Thyroid gland (tissue), 4 donors: ENCODE data around the gene TAF1B. TPM values are rescaled to one million over a fixed set of nuclear protein-coding genes. Genes with fewer than 3 reads are reported as not detected.

Experiments used
- DNase-seq, 2 donors: peaks; one replicate each; pipeline ENCODE4 v3.0.0-alpha.2; 2019
- H3K27ac ChIP-seq, 3 donors: fragments of 200-600 bp; sonication (generic); 1 replicate in 2 of 3; 2 replicates in 1 of 3; pipeline ENCODE4 v1.5.1; 2016 to 2019; ENCODE audit warnings: mild to moderate bottlenecking in 1 of 3, moderate library complexity in 1 of 3
- H3K27me3 ChIP-seq: fragments of 200-600 bp; sonication (generic); one replicate; pipeline ENCODE4 v1.5.1; 2019
- H3K36me3 ChIP-seq, 2 donors: fragments of 200-600 bp; sonication (generic); one replicate each; pipeline ENCODE4 v1.5.1; 2016 to 2019
- H3K4me1 ChIP-seq, 2 donors: fragments of 200-600 bp; sonication (generic); one replicate each; pipeline ENCODE4 v1.5.1; 2017 to 2019
- H3K4me3 ChIP-seq, 3 donors: fragments of 200-600 bp; sonication (generic); replicated peaks in 1 of 3; 1 replicate in 2 of 3; 2 replicates in 1 of 3; pipeline ENCODE4 v1.5.1; 2016; ENCODE audit warnings: mild to moderate bottlenecking in 1 of 3
- H3K9me3 ChIP-seq: fragments of 200-600 bp; sonication (generic); one replicate; pipeline ENCODE4 v1.5.1; 2017
- CTCF ChIP-seq, 6 experiments: fragments of 200-600 bp in 3 of 6; fragments of 450-650 bp in 3 of 6; sonication (generic) in 3 of 6; IDR thresholded peaks; one replicate each; pipeline ENCODE4 v1.5.1; 2016 to 2019; ENCODE audit warnings: antibody characterized with exemption in 6 of 6, mild to moderate bottlenecking in 2 of 6, inconsistent platforms in 1 of 6, moderate library complexity in 1 of 6
- POLR2A ChIP-seq, 2 donors: fragments of 450-650 bp; IDR thresholded peaks; one replicate each; pipeline ENCODE4 v1.6.1; 2017; ENCODE audit warnings: antibody characterized with exemption in 2 of 2, mild to moderate bottlenecking in 2 of 2, moderate library complexity in 1 of 2
- WGBS, 2 donors: methylation state at CpG; one replicate each; pipeline ENCODE4 v1.1.5; 2017; 5-methylcytosine and 5-hydroxymethylcytosine counted together
- intact Hi-C: fragments of 100-400 bp; cut with DNase I; formaldehyde crosslinking; loops from one replicate; pipeline ENCODE4 v1.15.1; 2023
- total RNA-seq, 4 donors: library from RNA; depleted of rRNA; stranded (reverse); fragments of >200 nt; gene quantifications; one replicate each; pipeline ENCODE4 v1.2.3, GENCODE V29; 2016

Gene TAF1B
- total RNA-seq, 4 donors from 2014 or later: 18.6 to 33.9 (median 25.8) TPM

GRCh38 chr2:9959262-9959661 is 116.0 kb downstream of the TAF1B start:
- peaks cover 0 to 3% of the 10 kb centered on the region in 2 donors for H3K36me3 ChIP-seq
- H3K27me3 ChIP-seq: no peaks in the 10 kb centered on the region
- H3K4me3 ChIP-seq: no peak overlapping the region
- no peak overlapping the region for H3K27ac ChIP-seq
- 97% methylated on average over 3 of the region's 3 CpGs for WGBS, 2 donors
- H3K9me3 ChIP-seq: no peaks in the 10 kb centered on the region
- no peak for DNase-seq
- intact Hi-C loops: no loop called here
- no peaks in the 10 kb centered on the region for H3K4me1 ChIP-seq
- TF ChIP-seq CTCF (IDR thresholded peaks at IDR 0.05): no peak
- TF ChIP-seq POLR2A (IDR thresholded peaks at IDR 0.05): no peak

- Histone ChIP-seq H3K27ac (no peak overlapping the region), H3K4me3 (no peak overlapping the region), H3K9me3 (no peaks in the 10 kb centered on the region), H3K36me3 (peaks cover 3% of the 10 kb centered on the region in 2 donors), H3K27me3 (no peaks in the 10 kb centered on the region), H3K4me1 (no peaks in the 10 kb centered on the region)
- TF ChIP-seq POLR2A (IDR thresholded peaks at IDR 0.05) (no peak), CTCF (IDR thresholded peaks at IDR 0.05) (no peak)
- no peak for DNase-seq
- intact Hi-C loops: no loop called here
- WGBS, 2 donors: 79% methylated on average over 10 of the region's 10 CpGs
Observed at GRCh38 chr2:9961013-9961412, 117.7 kb downstream of the TAF1B start.

GRCh38 chr2:9964334-9964980 is 121.2 kb downstream of the TAF1B start:
- H3K4me3 ChIP-seq: no peak overlapping the region
- intact Hi-C loops: no loop called here
- peaks cover 8% of the 10 kb centered on the region in 2 donors for H3K4me1 ChIP-seq
- H3K9me3 ChIP-seq: no peaks in the 10 kb centered on the region
- peaks cover 3% of the 10 kb centered on the region in 2 donors for H3K36me3 ChIP-seq
- H3K27ac ChIP-seq: no peak overlapping the region
- WGBS, 2 donors: 86 to 92% methylated on average over 7 of the region's 7 CpGs
- no peak for TF ChIP-seq CTCF (IDR thresholded peaks at IDR 0.05)
- TF ChIP-seq POLR2A (IDR thresholded peaks at IDR 0.05): no peak
- DNase-seq: no peak
- H3K27me3 ChIP-seq: no peaks in the 10 kb centered on the region

- H3K9me3 ChIP-seq: no peaks in the 10 kb centered on the region
- H3K27me3 ChIP-seq: no peaks in the 10 kb centered on the region
- intact Hi-C loops: no loop called here
- peaks cover 8% of the 10 kb centered on the region in 2 donors for H3K4me1 ChIP-seq
- WGBS, 2 donors: 91 to 96% methylated on average over 8 of the region's 8 CpGs
- no peak overlapping the region for H3K4me3 ChIP-seq
- H3K36me3 ChIP-seq: peaks cover 3% of the 10 kb centered on the region in 2 donors
- no peak for TF ChIP-seq POLR2A (IDR thresholded peaks at IDR 0.05)
- TF ChIP-seq CTCF (IDR thresholded peaks at IDR 0.05): no peak
- no peak for DNase-seq
- H3K27ac ChIP-seq: no peak overlapping the region
Observed at GRCh38 chr2:9965119-9965822, 122.0 kb downstream of the TAF1B start.

GRCh38 chr2:9966491-9967022 is 123.3 kb downstream of the TAF1B start:
- peak overlapping the region in 1 of 3 donors; percentile 11 for H3K27ac ChIP-seq
- intact Hi-C loops: no loop called here
- no peak for TF ChIP-seq POLR2A (IDR thresholded peaks at IDR 0.05)
- no peak for TF ChIP-seq CTCF (IDR thresholded peaks at IDR 0.05)
- no peaks in the 10 kb centered on the region for H3K27me3 ChIP-seq
- H3K9me3 ChIP-seq: no peaks in the 10 kb centered on the region
- no peak overlapping the region for H3K4me3 ChIP-seq
- DNase-seq: no peak
- H3K4me1 ChIP-seq: peaks cover 8% of the 10 kb centered on the region in 2 donors
- 57 to 58% methylated on average over 3 of the region's 3 CpGs for WGBS, 2 donors
- peaks cover 3% of the 10 kb centered on the region in 2 donors for H3K36me3 ChIP-seq
